A549 (cell line): ENCODE data around the gene RAB11FIP4. TPM values are rescaled to one million over a fixed set of nuclear protein-coding genes. Genes with fewer than 3 reads are reported as not detected.

ENCODE experiments used
- ATAC-seq, 2 experiments: fragments of 200-7000 bp in 1 of 2; fragments of >200 bp in 1 of 2; cut with Nextera tagmentation in 1 of 2; cut with Tn5 transposase in 1 of 2; 3 replicates each; pipeline versions ENCODE4 v1.8.0 to v1.9.1; 2018 to 2020; ENCODE audit warnings: mild to moderate bottlenecking in 1 of 2, moderate library complexity in 1 of 2
- CTCF ChIA-PET: fragments of 300-600 bp; sonication (Branson Sonifier 250); formaldehyde crosslinking; extraction: SDS; loops from one replicate; lab custom pipeline; 2021; ENCODE audit warnings: antibody characterized with exemption, inconsistent platforms; lab: Yijun Ruan, JAX
- POLR2A ChIA-PET: fragments of 350-600 bp; formaldehyde crosslinking; extraction: SDS; loops from one replicate; lab custom pipeline; 2021; ENCODE audit warnings: antibody characterized with exemption, inconsistent platforms; lab: Yijun Ruan, JAX
- DNase-seq, 2 experiments: peaks; one replicate each; pipeline versions ENCODE4 v3.0.0 to v3.0.0-alpha.2; 2011 to 2016; ENCODE audit warnings: low read depth in 1 of 2, low spot score in 1 of 2
- FAIRE-seq: peaks from 2 replicates; lab custom pipeline; 2011; peaks lifted over from hg19 to GRCh38; lab: Jason Lieb, UNC
- H3K27ac ChIP-seq, 2 experiments: fragments of >200 bp; sonication (Bioruptor Twin); formaldehyde crosslinking; 3 replicates each; pipeline ENCODE4 v1.5.1; 2016 to 2017
- H3K4me1 ChIP-seq: fragments of >200 bp; sonication (Bioruptor Twin); formaldehyde crosslinking; 3 replicates; pipeline ENCODE4 v1.6.1; 2016
- H3K4me2 ChIP-seq: fragments of >200 bp; sonication (Bioruptor Twin); formaldehyde crosslinking; 3 replicates; pipeline ENCODE4 v1.6.1; 2016
- H3K4me3 ChIP-seq: fragments of >200 bp; sonication (Bioruptor Twin); formaldehyde crosslinking; 3 replicates; pipeline ENCODE4 v1.5.1; 2016
- H3K9me3 ChIP-seq: fragments of >200 bp; sonication (Bioruptor Twin); formaldehyde crosslinking; 3 replicates; pipeline ENCODE4 v1.6.1; 2016
- CEBPB ChIP-seq, 2 experiments: fragments of >200 bp in 1 of 2; sonication (Bioruptor Twin) in 1 of 2; formaldehyde crosslinking in 1 of 2; IDR thresholded peaks; 2 replicates each; pipeline ENCODE4 v1.6.1; 2012 to 2016
- FOSB ChIP-seq: fragments of 250-450 bp; sonication (Bioruptor Pico); IDR thresholded peaks from 2 replicates; pipeline ENCODE4 v1.5.0; 2020; ENCODE audit warnings: mild to moderate bottlenecking, moderate library complexity
- FOXS1 ChIP-seq: fragments of 250-450 bp; sonication (Bioruptor Pico); IDR thresholded peaks from 2 replicates; pipeline ENCODE4 v1.5.0; 2020; ENCODE audit warnings: mild to moderate bottlenecking, moderate library complexity
- HOXB5 ChIP-seq: fragments of 250-450 bp; sonication (Bioruptor Pico); IDR thresholded peaks from 2 replicates; pipeline ENCODE4 v1.5.0; 2020; ENCODE audit warnings: mild to moderate bottlenecking, moderate library complexity
- JUN ChIP-seq, 2 experiments: fragments of >200 bp; sonication (Bioruptor Twin); formaldehyde crosslinking; IDR thresholded peaks; 2 replicates in 1 of 2; 3 replicates in 1 of 2; pipeline ENCODE4 v1.6.1; 2016 to 2017
- JUNB ChIP-seq: fragments of >200 bp; sonication (Bioruptor Twin); formaldehyde crosslinking; IDR thresholded peaks from 2 replicates; pipeline ENCODE4 v1.6.1; 2016
- KDM1A ChIP-seq: fragments of 200-600 bp; sonication (generic); IDR thresholded peaks from 2 replicates; pipeline ENCODE4 v1.6.1; 2016; ENCODE audit warnings: low read depth, mild to moderate bottlenecking
- NFE2L2 ChIP-seq: fragments of 150-350 bp; conservative IDR thresholded peaks from 2 replicates; pipeline ENCODE4 v1.6.1; 2014; ENCODE audit warnings: low read length
- RAD21 ChIP-seq, 2 experiments: fragments of >200 bp in 1 of 2; sonication (Bioruptor Twin) in 1 of 2; formaldehyde crosslinking in 1 of 2; IDR thresholded peaks in 1 of 2; conservative IDR thresholded peaks in 1 of 2; 2 replicates in 1 of 2; 3 replicates in 1 of 2; pipeline ENCODE4 v1.6.1; 2012 to 2018; ENCODE audit warnings: inconsistent platforms in 1 of 2
- RNF2 ChIP-seq: fragments of 200-600 bp; sonication (generic); IDR thresholded peaks from 2 replicates; pipeline ENCODE4 v1.6.1; 2016; ENCODE audit warnings: low read depth, mild to moderate bottlenecking, antibody characterized with exemption, moderate library complexity, borderline replicate concordance
- SREBF2 ChIP-seq: fragments of 450-650 bp; IDR thresholded peaks from 2 replicates; pipeline ENCODE4 v1.6.1; 2014; ENCODE audit warnings: mild to moderate bottlenecking, moderate library complexity
- ZNF302 ChIP-seq: fragments of 250-450 bp; sonication (Bioruptor Pico); IDR thresholded peaks from 2 replicates; pipeline ENCODE4 v1.9.0; 2021; ENCODE audit warnings: inconsistent platforms, mild to moderate bottlenecking, moderate library complexity
- WGBS: methylation state at CpG from one replicate; pipeline ENCODE4 v1.1.6; 2017; ENCODE audit errors: missing lambda C conversion rate; 5-methylcytosine and 5-hydroxymethylcytosine counted together
- polyA plus RNA-seq, 4 experiments: library from polyadenylated mRNA; depleted of rRNA in 3 of 4; stranded (reverse); fragments of >200 nt; fragmentation: RNase III in 1 of 4; extraction: RNeasy Plus Mini Kit Qiagen cat#74134 plus additional on column Dnase treatment in 1 of 4; gene quantifications; 2 replicates in 3 of 4; 3 replicates in 1 of 4; pipeline ENCODE4 v1.2.3, GENCODE V29; 2011 to 2017
- TF ChIP-seq, protein P1 (sequence below): fragments of >200 bp; sonication (Bioruptor Twin); formaldehyde crosslinking; IDR thresholded peaks from 3 replicates; pipeline ENCODE4 v1.6.1; 2016
- TF ChIP-seq, protein P2 (sequence below): IDR thresholded peaks from 2 replicates; pipeline ENCODE4 v1.6.1; 2012
- TF ChIP-seq, protein P3 (sequence below): fragments of 450-650 bp; IDR thresholded peaks from 2 replicates; pipeline ENCODE4 v1.6.1; 2014; ENCODE audit warnings: antibody characterized with exemption
- TF ChIP-seq, protein P4 (sequence below): IDR thresholded peaks from 2 replicates; pipeline ENCODE4 v1.6.1; 2012; ENCODE audit warnings: low read depth, borderline replicate concordance
- TF ChIP-seq, protein P5 (sequence below): fragments of >200 bp; sonication (Bioruptor Twin); formaldehyde crosslinking; IDR thresholded peaks from 3 replicates; pipeline ENCODE4 v1.5.1; 2016

Gene RAB11FIP4
- polyA plus RNA-seq, 2 of the 4 experiments (the other 2 are of a cell fraction): 1.9 to 3.5 TPM

DNA sequence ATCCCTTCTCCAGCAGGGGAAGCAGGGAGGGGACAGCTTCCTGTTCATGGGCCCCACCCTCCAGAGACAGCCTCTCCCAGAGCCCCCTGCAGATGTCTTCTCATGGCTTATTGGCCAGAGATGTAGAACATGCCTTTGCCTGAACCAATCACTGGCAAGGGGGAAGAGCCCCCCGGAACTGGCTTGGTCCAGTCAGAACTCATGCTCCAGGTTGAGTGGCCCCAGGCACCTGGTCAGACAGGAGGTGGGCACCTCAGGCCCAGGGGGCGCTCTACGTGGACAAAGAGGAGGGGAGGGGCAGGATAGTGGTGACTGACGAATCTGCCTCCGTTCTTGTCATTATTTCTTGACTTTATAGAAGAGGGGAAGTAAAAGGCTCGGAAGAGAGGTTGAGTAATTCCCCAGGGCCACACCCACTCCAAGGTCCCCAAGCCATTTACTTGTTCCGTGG is 23.6 kb downstream of the RAB11FIP4 start:
- H3K9me3 ChIP-seq: no peaks in the 10 kb centered on the region
- POLR2A ChIA-PET: no interaction called here
- no peak overlapping the region for H3K4me2 ChIP-seq
- ATAC-seq (no peak; a peak in 1 of 6 replicates), DNase-seq (no peak), FAIRE-seq (no peak)
- no peak overlapping the region for H3K27ac ChIP-seq
- TF ChIP-seq, protein P1, sequence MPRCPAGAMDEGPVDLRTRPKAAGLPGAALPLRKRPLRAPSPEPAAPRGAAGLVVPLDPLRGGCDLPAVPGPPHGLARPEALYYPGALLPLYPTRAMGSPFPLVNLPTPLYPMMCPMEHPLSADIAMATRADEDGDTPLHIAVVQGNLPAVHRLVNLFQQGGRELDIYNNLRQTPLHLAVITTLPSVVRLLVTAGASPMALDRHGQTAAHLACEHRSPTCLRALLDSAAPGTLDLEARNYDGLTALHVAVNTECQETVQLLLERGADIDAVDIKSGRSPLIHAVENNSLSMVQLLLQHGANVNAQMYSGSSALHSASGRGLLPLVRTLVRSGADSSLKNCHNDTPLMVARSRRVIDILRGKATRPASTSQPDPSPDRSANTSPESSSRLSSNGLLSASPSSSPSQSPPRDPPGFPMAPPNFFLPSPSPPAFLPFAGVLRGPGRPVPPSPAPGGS: no peak
- H3K4me1 ChIP-seq: no peaks in the 10 kb centered on the region; the same call in 2 of the 3 replicates
- CTCF ChIA-PET: interaction anchor here (0.6 to 5.9 kb wide), 8 partner anchors 10 to 723 kb away, joined by 3 to 29 read pairs (median 4); no protein-coding TSS in a partner anchor
- WGBS: 29% methylated on average over 7 of the region's 7 CpGs
- H3K4me3 ChIP-seq: no peak overlapping the region

DNA sequence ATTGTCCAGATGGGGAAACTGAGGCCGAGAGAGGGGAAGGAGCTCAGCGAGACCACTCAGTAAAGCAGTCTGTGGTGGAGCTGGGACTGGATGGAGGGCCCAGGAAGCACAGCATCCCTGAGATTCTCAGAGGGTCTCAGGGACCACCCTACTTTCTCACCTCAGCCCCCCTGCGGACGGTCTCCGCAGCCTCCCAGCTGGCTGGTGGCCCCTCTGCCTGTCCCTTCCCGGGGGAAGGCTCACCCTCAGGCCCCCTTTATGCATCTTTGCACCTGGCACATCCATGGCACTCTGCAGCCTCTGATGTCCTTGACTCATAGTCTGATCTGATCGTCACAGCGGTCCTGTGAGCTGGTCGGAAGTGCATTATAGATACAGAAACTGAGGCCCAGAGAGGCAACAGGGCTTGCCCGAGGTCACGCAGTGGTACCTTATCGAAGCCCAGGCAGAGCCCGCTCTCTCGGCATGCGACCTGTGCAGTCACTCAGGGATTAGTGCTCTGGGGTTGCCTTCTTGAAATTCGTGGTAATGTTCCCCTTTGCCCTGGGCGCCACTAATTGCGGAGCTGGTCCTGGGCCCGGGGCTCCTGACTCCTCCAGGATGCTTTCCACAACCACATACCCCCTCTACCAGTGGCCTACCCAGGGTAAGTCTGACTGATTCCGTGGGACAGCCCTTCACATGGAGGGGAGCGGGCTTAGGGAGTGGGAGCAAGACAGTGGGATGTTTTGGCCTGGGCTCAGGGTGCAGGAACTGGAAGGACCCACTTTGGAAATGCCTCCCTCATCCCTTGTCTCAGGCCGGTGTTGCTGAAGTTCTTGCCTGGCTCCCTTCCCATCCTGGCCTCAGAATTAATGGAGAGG is 24.4 kb downstream of the RAB11FIP4 start:
- ATAC-seq (peak; percentile 8 to 23; a peak in 3 of 6 replicates), FAIRE-seq (no peak), DNase-seq (no peak)
- no peak overlapping the region for H3K27ac ChIP-seq
- CTCF ChIA-PET: interaction anchor here (0.6 to 5.9 kb wide), 9 partner anchors 9 to 722 kb away, joined by 3 to 29 read pairs (median 3); no protein-coding TSS in a partner anchor
- H3K4me2 ChIP-seq: no peak overlapping the region
- TF ChIP-seq JUNB (no peak), FOXS1 (no peak), RAD21 (conservative IDR thresholded peaks at IDR 0.05 in 1 of 2, IDR thresholded peaks at IDR 0.05 in 1 of 2) (no peak), CEBPB (IDR thresholded peaks at IDR 0.05) (no peak), SREBF2 (no peak), RNF2 (no peak), ZNF302 (no peak), FOSB (CRISPR knock-in tag) (no peak), KDM1A (no peak), NFE2L2 (no peak), JUN (IDR thresholded peaks at IDR 0.05) (no peak), HOXB5 (CRISPR knock-in tag) (no peak)
- TF ChIP-seq, protein P2, sequence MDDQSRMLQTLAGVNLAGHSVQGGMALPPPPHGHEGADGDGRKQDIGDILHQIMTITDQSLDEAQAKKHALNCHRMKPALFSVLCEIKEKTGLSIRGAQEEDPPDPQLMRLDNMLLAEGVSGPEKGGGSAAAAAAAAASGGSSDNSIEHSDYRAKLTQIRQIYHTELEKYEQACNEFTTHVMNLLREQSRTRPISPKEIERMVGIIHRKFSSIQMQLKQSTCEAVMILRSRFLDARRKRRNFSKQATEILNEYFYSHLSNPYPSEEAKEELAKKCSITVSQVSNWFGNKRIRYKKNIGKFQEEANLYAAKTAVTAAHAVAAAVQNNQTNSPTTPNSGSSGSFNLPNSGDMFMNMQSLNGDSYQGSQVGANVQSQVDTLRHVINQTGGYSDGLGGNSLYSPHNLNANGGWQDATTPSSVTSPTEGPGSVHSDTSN: no peak
- TF ChIP-seq, protein P3, sequence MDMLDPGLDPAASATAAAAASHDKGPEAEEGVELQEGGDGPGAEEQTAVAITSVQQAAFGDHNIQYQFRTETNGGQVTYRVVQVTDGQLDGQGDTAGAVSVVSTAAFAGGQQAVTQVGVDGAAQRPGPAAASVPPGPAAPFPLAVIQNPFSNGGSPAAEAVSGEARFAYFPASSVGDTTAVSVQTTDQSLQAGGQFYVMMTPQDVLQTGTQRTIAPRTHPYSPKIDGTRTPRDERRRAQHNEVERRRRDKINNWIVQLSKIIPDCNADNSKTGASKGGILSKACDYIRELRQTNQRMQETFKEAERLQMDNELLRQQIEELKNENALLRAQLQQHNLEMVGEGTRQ: no peak
- TF ChIP-seq, protein P1: no peak
- TF ChIP-seq, protein P4, sequence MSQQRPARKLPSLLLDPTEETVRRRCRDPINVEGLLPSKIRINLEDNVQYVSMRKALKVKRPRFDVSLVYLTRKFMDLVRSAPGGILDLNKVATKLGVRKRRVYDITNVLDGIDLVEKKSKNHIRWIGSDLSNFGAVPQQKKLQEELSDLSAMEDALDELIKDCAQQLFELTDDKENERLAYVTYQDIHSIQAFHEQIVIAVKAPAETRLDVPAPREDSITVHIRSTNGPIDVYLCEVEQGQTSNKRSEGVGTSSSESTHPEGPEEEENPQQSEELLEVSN: no peak
- TF ChIP-seq, protein P5, sequence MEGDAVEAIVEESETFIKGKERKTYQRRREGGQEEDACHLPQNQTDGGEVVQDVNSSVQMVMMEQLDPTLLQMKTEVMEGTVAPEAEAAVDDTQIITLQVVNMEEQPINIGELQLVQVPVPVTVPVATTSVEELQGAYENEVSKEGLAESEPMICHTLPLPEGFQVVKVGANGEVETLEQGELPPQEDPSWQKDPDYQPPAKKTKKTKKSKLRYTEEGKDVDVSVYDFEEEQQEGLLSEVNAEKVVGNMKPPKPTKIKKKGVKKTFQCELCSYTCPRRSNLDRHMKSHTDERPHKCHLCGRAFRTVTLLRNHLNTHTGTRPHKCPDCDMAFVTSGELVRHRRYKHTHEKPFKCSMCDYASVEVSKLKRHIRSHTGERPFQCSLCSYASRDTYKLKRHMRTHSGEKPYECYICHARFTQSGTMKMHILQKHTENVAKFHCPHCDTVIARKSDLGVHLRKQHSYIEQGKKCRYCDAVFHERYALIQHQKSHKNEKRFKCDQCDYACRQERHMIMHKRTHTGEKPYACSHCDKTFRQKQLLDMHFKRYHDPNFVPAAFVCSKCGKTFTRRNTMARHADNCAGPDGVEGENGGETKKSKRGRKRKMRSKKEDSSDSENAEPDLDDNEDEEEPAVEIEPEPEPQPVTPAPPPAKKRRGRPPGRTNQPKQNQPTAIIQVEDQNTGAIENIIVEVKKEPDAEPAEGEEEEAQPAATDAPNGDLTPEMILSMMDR: no peak
- 66% methylated on average over 22 of the region's 22 CpGs for WGBS
- H3K4me3 ChIP-seq: no peak overlapping the region
- POLR2A ChIA-PET: no interaction called here
- no peaks in the 10 kb centered on the region for H3K9me3 ChIP-seq
- no peaks in the 10 kb centered on the region; the same call in 2 of the 3 replicates for H3K4me1 ChIP-seq
